Naive thymus-derived CD4-positive, alpha-beta T cell (primary cell): ENCODE data around the gene DMXL1. TPM values are rescaled to one million over a fixed set of nuclear protein-coding genes. Genes with fewer than 3 reads are reported as not detected.
A peak's percentile ranks its signal among the peaks of the same experiment; 100 is the strongest.
"Not testable (repeated sequence)": the region's sequence is repeated elsewhere in the genome, so short reads cannot be mapped to it uniquely, and the experiment has no call there.

Experiments used
- ATAC-seq: fragments of 150-1000 bp; cut with Tn5 transposase; 2 replicates; pipeline ENCODE4 v1.10.0; 2021; ENCODE audit warnings: mild to moderate bottlenecking, moderate library complexity
- CTCF ChIA-PET: fragments of 350-600 bp; sonication (Branson Sonifier 250); formaldehyde crosslinking; loops from one replicate; lab custom pipeline; 2021; ENCODE audit warnings: antibody characterized with exemption; lab: Charles Lee
- POLR2A ChIA-PET: fragments of 350-600 bp; sonication (Branson Sonifier 250); formaldehyde crosslinking; loops from one replicate; lab custom pipeline; 2021; ENCODE audit warnings: antibody characterized with exemption, inconsistent platforms; lab: Charles Lee
- DNase-seq, 9 donors: peaks; one replicate each; pipeline versions ENCODE4 v3.0.0 to v3.0.0-alpha.2; 2020 to 2022; ENCODE audit warnings: mixed read lengths in 1 of 9
- H3K27ac ChIP-seq: one replicate; pipeline ENCODE4 v1.7.0; 2013; ENCODE audit warnings: mild to moderate bottlenecking, low read depth, low read length, moderate library complexity
- H3K27me3 ChIP-seq, 2 donors: one replicate each; pipeline ENCODE4 v1.7.0; 2013; ENCODE audit warnings: low read length in 2 of 2, mild to moderate bottlenecking in 2 of 2, moderate library complexity in 2 of 2; ENCODE audit not compliant: control insufficient read depth in 2 of 2, insufficient read depth in 2 of 2
- H3K36me3 ChIP-seq, 3 experiments: 1 replicate in 2 of 3; 2 replicates in 1 of 3; pipeline ENCODE4 v1.7.0; 2013; ENCODE audit warnings: low read length in 3 of 3, mild to moderate bottlenecking in 3 of 3, moderate library complexity in 1 of 3; ENCODE audit not compliant: insufficient read depth in 3 of 3, control insufficient read depth in 2 of 3
- H3K4me1 ChIP-seq, 2 donors: one replicate each; pipeline ENCODE4 v1.7.0; 2013; ENCODE audit warnings: low read length in 2 of 2, mild to moderate bottlenecking in 2 of 2, moderate library complexity in 1 of 2; ENCODE audit not compliant: control insufficient read depth in 2 of 2, insufficient read depth in 2 of 2
- H3K4me3 ChIP-seq: 2 replicates; pipeline ENCODE4 v1.7.0; 2013; ENCODE audit warnings: mild to moderate bottlenecking, low read length
- H3K9me3 ChIP-seq, 3 experiments: 1 replicate in 2 of 3; 2 replicates in 1 of 3; pipeline ENCODE4 v1.7.0; 2013; ENCODE audit warnings: low read length in 3 of 3; ENCODE audit not compliant: control insufficient read depth in 2 of 3
- H3K27ac Mint-ChIP-seq, 9 donors: one replicate each; pipeline ENCODE4 v1.8.0; 2020 to 2022; ENCODE audit warnings: mixed read lengths in 9 of 9, mild to moderate bottlenecking in 8 of 9, moderate library complexity in 5 of 9, inconsistent platforms in 2 of 9
- H3K27me3 Mint-ChIP-seq, 5 donors: one replicate each; pipeline ENCODE4 v1.8.0; 2021 to 2022; ENCODE audit warnings: mixed read lengths in 5 of 5, mild to moderate bottlenecking in 1 of 5
- H3K36me3 Mint-ChIP-seq, 5 donors: one replicate each; pipeline ENCODE4 v1.8.0; 2020 to 2022; ENCODE audit warnings: mixed read lengths in 5 of 5, mild to moderate bottlenecking in 3 of 5, inconsistent platforms in 1 of 5
- H3K4me1 Mint-ChIP-seq, 7 donors: one replicate each; pipeline ENCODE4 v1.8.0; 2020 to 2022; ENCODE audit warnings: mixed read lengths in 7 of 7, mild to moderate bottlenecking in 3 of 7, inconsistent platforms in 1 of 7
- H3K4me3 Mint-ChIP-seq, 10 donors: one replicate each; pipeline ENCODE4 v1.8.0; 2020 to 2022; ENCODE audit warnings: mild to moderate bottlenecking in 10 of 10, mixed read lengths in 10 of 10, moderate library complexity in 6 of 10, inconsistent platforms in 2 of 10
- H3K9me3 Mint-ChIP-seq, 11 donors: one replicate each; pipeline ENCODE4 v1.8.0; 2020 to 2022; ENCODE audit warnings: mixed read lengths in 11 of 11, mild to moderate bottlenecking in 4 of 11, inconsistent platforms in 1 of 11, moderate library complexity in 1 of 11
- intact Hi-C, 2 donors: fragments of 100-400 bp; cut with micrococcal nuclease; formaldehyde crosslinking; loops; one replicate each; pipeline ENCODE4 v1.15.1; 2023
- polyA plus RNA-seq, 2 donors: library from polyadenylated mRNA; unstranded; fragments of 300-500 nt; fragmentation: Illumina TruSeq; gene quantifications; one replicate each; pipeline ENCODE4 v1.2.3, GENCODE V29; 2021
- total RNA-seq, 6 experiments: library from RNA in 5 of 6; stranded (reverse) in 5 of 6; gene quantifications; 1 replicate in 5 of 6; 2 replicates in 1 of 6; pipeline ENCODE4 v1.2.3 and lab custom pipeline; 2021 to 2026

The DMXL1 gene
- total and polyA plus RNA-seq, 7 experiments from 2014 or later = 16.5 to 40.8 (median 32.0) TPM

DNA sequence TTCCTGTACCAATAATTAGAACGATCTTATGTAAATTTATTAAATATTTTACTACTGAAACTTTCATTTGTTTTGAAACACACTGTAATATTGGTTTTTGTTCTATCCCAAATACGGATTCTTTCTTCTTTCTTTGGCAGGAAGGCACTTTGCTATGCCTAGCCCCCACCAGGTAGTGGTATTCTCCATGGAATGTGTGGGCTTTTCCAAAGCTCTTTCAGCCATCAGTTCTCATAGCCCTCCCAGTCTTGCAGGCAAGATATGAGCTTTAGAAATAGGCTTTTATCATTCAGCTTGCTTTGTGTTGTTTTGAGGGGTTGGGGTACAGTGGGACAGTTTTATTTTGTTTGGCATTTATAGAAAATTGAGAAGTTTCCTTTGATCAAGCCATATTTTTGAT lies 107.5 kb downstream of the DMXL1 start:
- Histone ChIP-seq H3K4me1 (no peaks in the 10 kb centered on the region), H3K9me3 (no peaks in the 10 kb centered on the region), H3K4me3 (no peak overlapping the region), H3K27ac (no peak overlapping the region), H3K27me3 (no peaks in the 10 kb centered on the region), H3K36me3 (no peaks in the 10 kb centered on the region)
- Mint-ChIP-seq H3K36me3 (peaks cover 0 to 46% (median 22%) of the 10 kb centered on the region in 5 donors), H3K4me3 (no peak overlapping the region), H3K27ac (no peak overlapping the region), H3K9me3 (no peaks in the 10 kb centered on the region), H3K4me1 (peaks cover 0 to 9% (median 5%) of the 10 kb centered on the region in 7 donors), H3K27me3 (no peaks in the 10 kb centered on the region)
- CTCF ChIA-PET = interaction anchor here (1.3 kb wide), 1 partner anchor 143 kb away, joined by 3 read pairs; no protein-coding TSS in a partner anchor
- no peak for ATAC-seq
- DNase-seq = no peak
- POLR2A ChIA-PET = interaction anchor here (1.5 kb wide), 1 partner anchor 20 kb away, joined by 4 read pairs; no protein-coding TSS in a partner anchor
- intact Hi-C loops = no loop called here

GRCh38 chr5:119179857-119180641 lies 109.2 kb downstream of the DMXL1 start:
- Histone ChIP-seq H3K4me1 (no peaks in the 10 kb centered on the region), H3K27me3 (no peaks in the 10 kb centered on the region), H3K9me3 (no peaks in the 10 kb centered on the region), H3K27ac (no peak overlapping the region), H3K36me3 (no peaks in the 10 kb centered on the region), H3K4me3 (no peak overlapping the region)
- H3K9me3 Mint-ChIP-seq = no peaks in the 10 kb centered on the region
- DNase-seq (no peak), ATAC-seq (no peak)
- no peaks in the 10 kb centered on the region for H3K27me3 Mint-ChIP-seq
- H3K36me3 Mint-ChIP-seq = peaks cover 0 to 44% (median 24%) of the 10 kb centered on the region in 5 donors
- H3K27ac Mint-ChIP-seq = no peak overlapping the region
- peaks cover 0 to 6% (median 3%) of the 10 kb centered on the region in 7 donors for H3K4me1 Mint-ChIP-seq
- POLR2A ChIA-PET = interaction anchor here (0.6 to 1.1 kb wide), 2 partner anchors 109 to 181 kb away, joined by 3 to 4 read pairs; partner anchors contain the start of gene DMXL1
- no peak overlapping the region for H3K4me3 Mint-ChIP-seq
- CTCF ChIA-PET = interaction anchor here (0.7 to 1.3 kb wide), 4 partner anchors 88 to 255 kb away, joined by 3 to 4 read pairs (median 3); no protein-coding TSS in a partner anchor
- intact Hi-C loops = no loop called here

DNA sequence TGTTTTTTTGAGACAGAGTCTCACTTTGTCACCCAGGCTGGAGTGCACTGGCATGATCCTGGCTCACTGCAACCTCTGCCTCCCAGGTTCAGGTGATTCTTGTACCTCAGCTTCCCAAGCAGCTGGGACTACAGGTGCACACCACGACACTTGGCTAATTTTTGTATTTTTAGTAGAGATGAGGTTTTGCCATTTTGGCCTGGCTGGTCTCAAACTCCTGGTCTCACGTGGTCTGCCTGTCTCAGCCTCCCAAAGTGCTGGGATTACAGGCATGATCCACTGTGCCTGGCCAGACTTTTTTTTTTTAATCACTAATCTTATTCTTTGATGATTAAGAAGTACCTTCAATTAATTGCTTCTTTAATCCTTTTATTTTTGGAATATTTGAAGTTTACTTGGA lies 114.6 kb downstream of the DMXL1 start:
- ATAC-seq, H3K4me3 Mint-ChIP-seq, H3K9me3 Mint-ChIP-seq, H3K4me3 ChIP-seq, H3K27ac ChIP-seq, DNase-seq, H3K27ac Mint-ChIP-seq, intact Hi-C loops, H3K36me3 ChIP-seq, H3K27me3 ChIP-seq, H3K9me3 ChIP-seq, CTCF ChIA-PET, H3K27me3 Mint-ChIP-seq: not testable (repeated sequence)
- Mint-ChIP-seq H3K4me1 (peaks cover 0 to 31% (median 24%) of the 10 kb centered on the region in 7 donors), H3K36me3 (peaks cover 0 to 26% (median 17%) of the 10 kb centered on the region in 5 donors)
- H3K4me1 ChIP-seq = peaks cover 7 to 13% of the 10 kb centered on the region in 2 donors
- POLR2A ChIA-PET = interaction anchor here (0.7 kb wide), 1 partner anchor 180 kb away, joined by 3 read pairs; no protein-coding TSS in a partner anchor

DNA sequence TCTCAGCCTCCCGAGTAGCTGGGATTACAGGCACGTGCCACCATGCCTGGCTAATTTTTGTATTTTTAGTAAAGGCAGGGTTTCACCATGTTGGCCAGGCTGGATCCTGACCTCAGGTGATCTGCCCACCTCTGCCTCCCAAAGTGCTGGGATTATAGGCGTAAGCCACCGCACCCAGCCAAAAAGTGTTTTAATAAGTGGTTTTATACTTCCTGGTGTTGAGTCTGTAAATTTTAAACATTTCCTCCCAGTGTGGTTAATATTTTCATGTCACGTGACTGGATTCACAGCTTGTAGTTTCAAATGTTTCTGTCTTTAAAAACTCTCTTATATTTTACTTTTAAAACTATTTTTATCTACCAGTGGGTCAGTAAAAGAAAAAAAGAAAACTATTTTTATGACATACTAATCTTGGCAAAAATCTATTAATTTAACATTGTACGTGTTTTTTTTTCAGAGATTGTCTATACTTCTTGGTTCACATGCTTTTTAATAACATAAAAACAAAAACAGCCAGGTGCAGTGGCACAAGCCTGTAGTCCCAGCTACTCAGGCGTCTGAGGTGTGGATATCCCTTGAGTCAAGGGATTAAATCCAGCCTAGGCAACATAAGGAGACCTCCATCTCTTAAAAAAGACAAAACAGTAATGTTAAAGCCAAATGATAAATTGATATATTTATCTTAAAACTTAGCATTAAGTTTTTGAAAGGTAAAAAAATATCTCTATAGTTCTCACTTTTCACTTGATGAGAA lies 117.1 kb downstream of the DMXL1 start:
- intact Hi-C loops = no loop called here
- Histone ChIP-seq H3K36me3 (no peaks in the 10 kb centered on the region), H3K27me3 (no peaks in the 10 kb centered on the region), H3K4me1 (peaks cover 7 to 13% of the 10 kb centered on the region in 2 donors), H3K4me3 (peak overlapping the region; percentile 2), H3K9me3 (no peaks in the 10 kb centered on the region), H3K27ac (no peak overlapping the region)
- Mint-ChIP-seq H3K9me3 (no peaks in the 10 kb centered on the region), H3K4me3 (peak overlapping the region in 7 of 10 donors; percentile 43 to 72 (median 52)), H3K27me3 (no peaks in the 10 kb centered on the region), H3K36me3 (peaks cover 0 to 23% (median 19%) of the 10 kb centered on the region in 5 donors), H3K4me1 (peaks cover 0 to 31% (median 24%) of the 10 kb centered on the region in 7 donors), H3K27ac (peak overlapping the region in 7 of 9 donors; percentile 42 to 75 (median 50))
- DNase-seq (peak in 6 of 9 donors; percentile 4 to 31 (median 21)), ATAC-seq (peak; percentile 42)
- POLR2A ChIA-PET = interaction anchor here (0.6 to 1.1 kb wide), 2 partner anchors 61 to 117 kb away, joined by 3 read pairs; partner anchors contain the start of gene DMXL1
- CTCF ChIA-PET = interaction anchor here (0.6 kb wide), 2 partner anchors 116 to 200 kb away, joined by 3 read pairs; partner anchors contain the start of gene DTWD2

- Mint-ChIP-seq H3K4me1 (peaks cover 0 to 28% (median 24%) of the 10 kb centered on the region in 7 donors), H3K4me3 (no peak overlapping the region), H3K36me3 (peaks cover 0 to 25% (median 13%) of the 10 kb centered on the region in 5 donors), H3K9me3 (no peaks in the 10 kb centered on the region), H3K27ac (peak overlapping the region in 1 of 9 donors; percentile 21), H3K27me3 (no peaks in the 10 kb centered on the region)
- intact Hi-C loops = no loop called here
- H3K4me3 ChIP-seq = no peak overlapping the region
- H3K4me1 ChIP-seq = peaks cover 7 to 13% of the 10 kb centered on the region in 2 donors
- ATAC-seq (no peak), DNase-seq (no peak)
- no peaks in the 10 kb centered on the region for H3K9me3 ChIP-seq
- no peaks in the 10 kb centered on the region for H3K36me3 ChIP-seq
- POLR2A ChIA-PET = no interaction called here
- no peak overlapping the region for H3K27ac ChIP-seq
- CTCF ChIA-PET = no interaction called here
- H3K27me3 ChIP-seq = no peaks in the 10 kb centered on the region
Measured at GRCh38 chr5:119190470-119191095, 119.7 kb downstream of the DMXL1 start.

- Histone ChIP-seq H3K27me3 (no peaks in the 10 kb centered on the region), H3K4me3 (no peak overlapping the region), H3K36me3 (no peaks in the 10 kb centered on the region), H3K27ac (no peak overlapping the region), H3K4me1 (peaks cover 7 to 13% of the 10 kb centered on the region in 2 donors), H3K9me3 (no peaks in the 10 kb centered on the region)
- Mint-ChIP-seq H3K9me3 (no peaks in the 10 kb centered on the region), H3K4me1 (peaks cover 0 to 23% (median 18%) of the 10 kb centered on the region in 7 donors), H3K27me3 (no peaks in the 10 kb centered on the region), H3K27ac (no peak overlapping the region), H3K4me3 (no peak overlapping the region), H3K36me3 (peaks cover 0 to 37% (median 25%) of the 10 kb centered on the region in 5 donors)
- ATAC-seq (no peak), DNase-seq (no peak)
- POLR2A ChIA-PET = interaction anchor here (0.6 kb wide), 1 partner anchor 146 kb away, joined by 5 read pairs; no protein-coding TSS in a partner anchor
- CTCF ChIA-PET = interaction anchor here (2.4 kb wide), 1 partner anchor 220 kb away, joined by 8 read pairs; no protein-coding TSS in a partner anchor
- intact Hi-C loops = no loop called here
Measured at GRCh38 chr5:119191944-119192343, 121.1 kb downstream of the DMXL1 start.
